Stimulated activated CD8-positive, alpha-beta memory T cell treated with anti-CD3 and anti-CD28 coated beads, Interleukin-4, amount 100 ng/mL, for 4 hours (primary cell): ENCODE measurements around the gene ZNF692.
"Not testable (repeated sequence)": the region's sequence is repeated elsewhere in the genome, so short reads cannot be mapped to it uniquely, and the experiment has no call there.

Experiments
- DNase-seq, 2 donors: peaks; one replicate each; pipeline ENCODE4 v3.0.0-alpha.2; 2020; ENCODE audit warnings: low read depth in 2 of 2, low spot score in 1 of 2

The ZNF692 gene, protein sequence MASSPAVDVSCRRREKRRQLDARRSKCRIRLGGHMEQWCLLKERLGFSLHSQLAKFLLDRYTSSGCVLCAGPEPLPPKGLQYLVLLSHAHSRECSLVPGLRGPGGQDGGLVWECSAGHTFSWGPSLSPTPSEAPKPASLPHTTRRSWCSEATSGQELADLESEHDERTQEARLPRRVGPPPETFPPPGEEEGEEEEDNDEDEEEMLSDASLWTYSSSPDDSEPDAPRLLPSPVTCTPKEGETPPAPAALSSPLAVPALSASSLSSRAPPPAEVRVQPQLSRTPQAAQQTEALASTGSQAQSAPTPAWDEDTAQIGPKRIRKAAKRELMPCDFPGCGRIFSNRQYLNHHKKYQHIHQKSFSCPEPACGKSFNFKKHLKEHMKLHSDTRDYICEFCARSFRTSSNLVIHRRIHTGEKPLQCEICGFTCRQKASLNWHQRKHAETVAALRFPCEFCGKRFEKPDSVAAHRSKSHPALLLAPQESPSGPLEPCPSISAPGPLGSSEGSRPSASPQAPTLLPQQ

DNA sequence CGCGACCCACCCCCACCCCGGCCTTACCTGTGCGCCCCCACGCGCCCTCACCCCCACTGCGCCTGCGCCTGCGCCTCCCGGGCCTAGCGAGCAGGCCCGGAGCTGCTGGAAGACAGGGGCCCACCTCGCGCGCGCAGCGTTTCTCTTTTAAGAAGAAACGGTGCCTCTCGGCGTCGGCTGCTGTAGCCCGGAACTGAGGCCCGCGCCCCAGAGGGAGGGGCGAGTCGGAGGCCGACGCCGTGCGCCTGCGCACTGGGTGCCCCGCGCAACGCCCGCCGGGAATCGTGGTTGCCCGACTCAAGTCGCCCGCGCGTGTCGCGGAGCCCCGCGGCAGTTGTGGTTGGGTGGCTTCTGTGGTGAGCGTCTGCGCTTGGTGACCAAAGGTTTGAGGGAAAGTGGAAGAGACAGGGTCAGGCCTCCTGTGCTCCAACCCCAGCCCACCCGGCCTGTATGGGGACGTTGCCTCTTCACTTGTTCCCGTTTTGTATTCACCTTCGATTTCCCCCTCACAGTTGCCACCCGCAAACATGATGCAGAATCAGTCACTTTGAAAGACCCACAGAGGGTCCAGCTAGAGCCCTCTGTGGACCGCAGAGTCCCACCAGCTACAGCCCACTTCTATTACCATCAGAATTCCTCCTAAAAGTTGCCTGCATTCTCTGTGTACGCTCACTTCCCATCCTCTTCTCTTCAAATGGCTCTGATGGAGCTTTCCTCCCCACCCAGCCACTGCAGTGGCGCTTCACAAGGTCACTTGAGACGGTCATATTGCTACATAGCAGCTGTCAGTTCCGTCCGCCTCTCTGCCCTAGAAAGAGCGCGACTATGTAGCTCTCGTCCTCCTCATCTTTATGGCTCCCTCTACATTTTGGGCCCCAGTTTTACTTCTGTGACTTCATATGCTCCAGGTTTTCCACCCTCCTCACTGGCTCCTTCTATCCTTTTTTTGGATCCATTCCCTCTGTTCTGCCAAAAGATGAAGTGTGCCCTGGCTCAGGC is at the start of gene ZNF692:
Gene ZNF692, minus strand, starts transcription at position 195 of the 999 bp plus-strand sequence. CDS start 776 bp downstream, outside the sequence.
- DNase-seq = peak; percentile 92 to 96

DNA sequence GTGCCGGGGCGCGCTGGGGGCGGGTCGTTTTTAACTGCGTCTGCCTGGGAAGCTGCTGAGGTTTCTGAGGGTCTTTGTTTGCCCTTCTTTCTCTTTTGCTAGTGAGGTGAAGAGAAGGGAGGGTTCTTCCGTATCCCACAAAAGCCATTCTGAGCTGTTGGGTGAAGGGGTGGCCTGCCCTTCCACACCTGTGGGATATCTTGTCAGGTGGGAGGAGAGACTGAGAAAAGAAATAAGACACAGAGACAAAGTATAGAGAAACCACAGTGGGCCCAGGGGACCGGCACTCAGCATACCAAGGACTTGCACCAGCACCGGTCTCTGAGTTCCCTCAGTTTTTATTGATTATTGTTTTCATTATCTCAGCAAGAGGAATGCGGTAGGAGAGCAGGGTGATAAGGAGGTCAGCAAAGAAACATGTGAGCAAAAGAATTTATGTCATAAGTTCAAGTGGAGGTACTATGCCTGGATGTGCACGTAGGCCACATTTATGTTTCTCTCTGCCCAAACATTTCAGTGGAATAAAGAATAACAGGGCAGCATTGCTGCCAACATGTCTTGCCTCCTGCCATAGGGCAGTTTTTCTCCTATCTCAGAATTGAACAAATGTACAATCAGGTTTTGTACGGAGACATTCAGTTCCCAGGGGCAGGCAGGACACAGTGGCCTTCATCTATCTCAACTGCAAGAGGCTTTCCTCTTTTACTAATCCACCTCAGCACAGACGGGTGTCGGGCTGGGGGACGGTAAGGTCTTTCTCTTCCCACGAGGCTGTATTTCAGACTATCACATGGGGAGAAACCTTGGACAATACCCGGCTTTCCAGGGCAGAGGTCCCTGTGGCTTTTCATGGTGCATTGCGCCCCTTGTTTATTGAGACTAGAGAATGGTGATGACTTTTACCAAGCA is 48.1 kb upstream of the ZNF692 start:
- no peak for DNase-seq

DNA sequence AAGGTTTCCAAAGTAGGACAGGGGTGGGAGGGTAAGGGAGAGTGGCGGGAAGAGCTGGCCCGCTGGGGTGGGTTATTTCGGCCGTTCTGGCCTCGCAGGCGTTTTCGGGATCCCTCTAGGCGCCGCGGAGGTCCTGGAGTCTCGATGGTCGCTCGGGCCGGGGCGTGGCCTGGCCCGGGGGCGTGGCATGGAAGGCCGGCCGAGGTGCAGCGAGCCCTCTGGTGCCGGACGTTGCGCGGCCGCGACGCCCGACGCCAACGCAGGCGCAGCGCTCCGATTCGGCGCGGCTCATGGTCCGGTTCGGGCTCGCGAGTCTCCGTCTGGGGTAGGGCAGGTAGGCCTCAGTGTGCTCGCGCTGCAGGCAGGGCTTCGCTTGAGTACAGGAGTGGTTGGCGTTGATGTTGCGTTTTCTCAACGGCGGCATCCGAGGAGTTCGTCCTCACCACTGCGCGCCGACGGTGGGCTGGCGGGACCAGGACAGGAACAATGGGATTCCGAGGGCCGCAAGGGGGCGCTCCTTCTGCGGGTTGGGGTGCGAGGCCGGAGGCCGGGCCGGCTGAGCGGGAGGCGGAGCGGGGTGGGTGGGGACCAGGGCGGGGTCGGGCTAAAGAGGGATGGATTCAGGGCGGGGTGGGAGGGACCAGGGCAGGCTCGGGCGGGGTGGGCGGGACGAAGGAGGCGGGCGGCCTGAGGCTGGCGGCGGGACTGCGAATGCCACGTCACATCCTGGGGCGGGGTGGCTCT is 47.3 kb upstream of the ZNF692 start, which contains the start of gene PGBD2:
Gene PGBD2, plus strand, starts transcription at position 227 of the 744 bp plus-strand sequence. CDS start 7,628 bp downstream, outside the sequence.
- DNase-seq = peak; percentile 90 to 94

DNA sequence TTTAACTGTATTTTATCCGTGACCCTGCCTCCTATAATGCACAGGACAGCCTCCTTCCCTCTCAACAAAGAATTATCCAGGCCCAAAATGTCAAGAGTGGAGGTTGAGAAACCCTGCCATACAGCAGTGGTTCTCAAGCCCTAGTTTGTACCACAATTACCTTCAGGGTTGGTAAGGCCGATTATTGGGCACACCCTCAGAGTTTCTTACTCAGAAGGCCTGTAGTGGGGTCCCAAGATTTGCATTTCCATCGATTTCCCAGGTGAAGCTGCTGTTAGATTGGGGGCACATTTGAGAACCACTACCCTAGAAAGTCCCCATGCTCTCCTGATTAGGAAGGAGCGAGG is 46.8 kb upstream of the ZNF692 start:
- no peak for DNase-seq

DNA sequence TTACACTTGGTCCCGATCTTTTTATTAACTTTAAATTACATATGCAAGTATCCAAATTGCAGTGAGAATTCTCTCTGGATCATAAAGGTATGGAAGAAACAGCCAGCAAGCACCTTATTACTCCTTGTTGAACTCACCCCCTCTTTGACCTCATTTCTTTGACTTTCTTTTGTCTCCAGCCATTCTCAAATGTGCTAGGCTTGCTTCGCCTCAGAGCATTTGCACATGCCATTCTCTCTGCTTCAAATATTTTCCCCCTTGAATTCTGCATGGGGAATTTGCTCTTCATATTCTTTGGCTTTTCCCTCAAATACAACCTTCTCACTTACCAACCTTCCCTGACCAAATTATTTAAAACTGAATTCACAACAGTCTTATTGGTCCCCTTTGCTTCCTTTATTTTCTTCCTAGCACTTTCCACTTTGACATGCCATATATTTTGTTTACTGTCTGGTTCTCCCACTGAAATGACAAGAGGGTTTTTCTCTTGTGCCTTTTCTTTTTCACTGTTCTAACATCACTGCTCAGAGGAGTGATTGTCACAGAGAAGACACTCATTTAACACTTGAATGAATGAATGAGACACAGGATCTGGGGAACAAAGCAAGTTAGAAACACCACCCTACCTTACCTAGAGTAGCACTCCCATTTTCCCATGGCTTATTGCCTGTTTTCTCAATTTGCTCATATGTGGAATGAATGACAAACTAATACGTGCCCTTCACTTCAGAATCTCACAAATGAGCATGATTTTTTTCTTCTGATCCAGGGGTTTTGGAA is 45.7 kb upstream of the ZNF692 start:
- no peak for DNase-seq

DNA sequence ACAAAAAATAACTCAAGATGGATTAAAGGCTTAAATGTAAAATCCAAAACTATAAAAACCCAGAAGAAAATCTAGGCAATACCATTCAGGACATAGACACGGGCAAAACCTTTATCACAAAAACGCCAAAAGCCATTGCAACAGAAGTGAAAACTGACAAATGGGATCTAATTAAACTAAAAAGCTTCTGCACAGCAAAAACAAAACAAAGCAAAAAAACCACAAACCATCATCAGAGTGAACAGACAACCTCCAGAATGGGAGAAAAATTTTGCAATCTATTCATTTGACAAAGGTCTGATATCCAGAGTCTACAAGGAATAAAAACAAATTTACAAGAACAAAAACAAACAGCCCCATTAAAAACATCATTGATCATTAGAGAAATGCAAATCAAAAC is 42.7 kb upstream of the ZNF692 start:
- no peak for DNase-seq

DNA sequence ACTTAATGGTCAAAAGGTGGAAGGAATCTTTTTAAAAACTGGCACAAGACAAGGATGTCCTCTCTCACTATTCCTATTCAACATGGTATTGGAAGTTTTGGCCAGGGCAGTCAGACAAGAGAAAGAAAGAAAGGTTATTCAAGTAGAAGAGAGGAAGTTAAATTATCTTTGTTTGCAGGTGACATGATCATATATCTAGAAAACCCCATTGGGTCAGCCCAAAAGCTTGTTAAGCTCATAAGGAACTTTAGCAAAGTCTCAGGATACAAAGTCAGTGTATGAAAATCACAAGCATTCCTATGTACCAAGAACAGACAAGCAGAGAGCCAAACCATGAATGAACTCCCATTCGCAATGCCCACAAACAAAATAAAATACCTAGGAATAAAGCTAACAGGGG is 41.8 kb upstream of the ZNF692 start:
- no peak for DNase-seq

DNA sequence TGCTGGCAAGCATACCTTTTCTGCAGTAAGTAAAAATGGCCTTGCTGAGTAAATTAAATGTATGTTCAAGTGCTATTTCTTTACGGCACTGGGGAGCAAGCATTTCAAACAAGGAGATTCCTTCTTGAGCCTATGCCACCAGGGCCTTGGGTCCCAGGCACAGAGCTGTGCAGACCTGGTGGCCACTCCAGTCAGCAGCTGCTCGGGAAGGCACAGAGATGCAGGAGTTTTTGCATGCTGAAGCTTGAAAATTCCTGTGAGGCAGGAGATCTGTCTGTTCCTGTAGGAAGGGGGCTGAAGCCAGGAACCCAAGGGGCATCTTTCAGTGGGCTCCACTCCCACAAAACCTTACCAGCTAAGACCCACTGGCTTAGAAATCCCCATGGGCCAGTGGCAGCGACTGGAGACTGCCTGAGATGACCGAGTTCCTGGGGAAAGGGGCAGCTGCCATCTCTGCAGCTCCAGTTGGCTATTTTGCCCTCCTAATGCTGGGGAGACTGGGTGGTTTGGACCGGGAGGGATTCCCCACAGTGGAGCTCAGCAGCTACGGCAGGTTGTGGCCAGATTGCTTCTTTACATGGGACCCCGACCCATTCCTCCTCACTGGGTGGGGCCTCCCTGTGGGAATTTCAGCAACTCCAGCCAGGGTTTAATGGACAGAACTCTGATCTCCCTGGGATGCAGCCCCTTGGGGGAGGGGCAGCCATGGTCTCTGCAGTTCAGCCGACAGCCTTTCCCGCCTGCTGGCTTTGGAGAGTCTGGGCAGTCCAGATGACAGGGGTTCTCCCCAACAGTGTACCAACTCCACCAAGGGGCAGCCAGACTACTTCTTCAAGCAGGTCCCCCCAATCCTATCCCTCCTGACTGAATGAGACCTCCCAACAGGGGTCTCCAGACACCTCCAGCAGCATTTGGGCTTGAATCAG is 38.8 kb upstream of the ZNF692 start:
- DNase-seq = no peak

DNA sequence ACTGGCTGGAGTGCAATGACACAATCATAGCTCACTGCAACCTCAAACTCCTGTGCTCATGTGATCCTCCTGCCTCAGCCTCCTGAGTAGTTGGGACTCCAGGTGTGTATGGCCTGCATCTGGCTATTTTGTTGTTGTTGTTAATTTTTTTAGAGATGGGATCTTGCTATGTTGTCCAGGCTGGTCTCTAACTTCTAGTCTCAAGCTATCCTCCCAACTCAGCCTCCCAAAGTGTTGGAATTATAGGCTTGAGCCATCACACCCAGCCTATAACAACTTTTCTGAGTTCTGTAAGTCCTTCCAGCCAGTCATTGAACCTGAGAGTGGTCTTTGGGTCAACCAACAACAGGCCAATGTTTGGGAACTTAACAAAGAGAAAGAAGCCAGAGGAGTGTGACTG is 36.0 kb upstream of the ZNF692 start:
- no peak for DNase-seq

DNA sequence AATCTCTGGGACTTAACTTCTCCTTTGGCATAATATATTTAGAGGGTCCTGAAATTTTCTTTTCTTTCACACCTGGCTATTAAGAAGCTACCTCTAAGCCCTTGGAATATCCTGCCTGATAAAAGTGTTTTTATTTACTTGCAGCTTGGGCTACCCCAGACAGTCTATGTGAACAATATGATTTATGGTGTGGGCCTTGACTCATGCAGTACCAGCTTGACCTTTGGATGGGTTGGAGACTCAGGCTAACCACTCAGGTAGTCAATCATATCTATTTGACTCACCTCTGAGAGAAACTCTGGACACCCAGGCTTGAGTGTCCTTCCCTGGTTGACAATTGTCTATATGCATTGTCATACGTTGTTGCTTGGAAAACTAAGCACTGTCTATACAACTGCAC is 33.7 kb upstream of the ZNF692 start:
- no peak for DNase-seq

DNA sequence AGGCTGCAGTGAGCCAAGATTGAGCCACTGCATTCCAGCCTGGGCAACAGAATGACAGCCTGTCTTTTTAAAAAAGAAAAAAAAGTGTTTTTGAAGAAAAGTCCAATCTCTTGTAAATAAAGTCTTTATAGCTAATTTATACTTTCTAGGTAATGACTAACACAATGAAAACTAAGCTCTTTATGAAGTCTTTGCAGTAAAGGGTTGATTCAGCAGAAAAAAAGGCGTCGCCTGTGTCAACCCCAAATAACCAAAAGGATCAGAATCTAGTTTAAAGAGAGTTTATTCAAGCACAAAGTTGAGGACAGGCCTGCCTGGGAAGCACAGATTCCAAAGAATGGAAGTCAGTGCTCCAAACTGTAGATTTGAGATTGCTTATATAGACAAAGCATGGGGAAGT is 32.9 kb upstream of the ZNF692 start:
- DNase-seq = no peak

DNA sequence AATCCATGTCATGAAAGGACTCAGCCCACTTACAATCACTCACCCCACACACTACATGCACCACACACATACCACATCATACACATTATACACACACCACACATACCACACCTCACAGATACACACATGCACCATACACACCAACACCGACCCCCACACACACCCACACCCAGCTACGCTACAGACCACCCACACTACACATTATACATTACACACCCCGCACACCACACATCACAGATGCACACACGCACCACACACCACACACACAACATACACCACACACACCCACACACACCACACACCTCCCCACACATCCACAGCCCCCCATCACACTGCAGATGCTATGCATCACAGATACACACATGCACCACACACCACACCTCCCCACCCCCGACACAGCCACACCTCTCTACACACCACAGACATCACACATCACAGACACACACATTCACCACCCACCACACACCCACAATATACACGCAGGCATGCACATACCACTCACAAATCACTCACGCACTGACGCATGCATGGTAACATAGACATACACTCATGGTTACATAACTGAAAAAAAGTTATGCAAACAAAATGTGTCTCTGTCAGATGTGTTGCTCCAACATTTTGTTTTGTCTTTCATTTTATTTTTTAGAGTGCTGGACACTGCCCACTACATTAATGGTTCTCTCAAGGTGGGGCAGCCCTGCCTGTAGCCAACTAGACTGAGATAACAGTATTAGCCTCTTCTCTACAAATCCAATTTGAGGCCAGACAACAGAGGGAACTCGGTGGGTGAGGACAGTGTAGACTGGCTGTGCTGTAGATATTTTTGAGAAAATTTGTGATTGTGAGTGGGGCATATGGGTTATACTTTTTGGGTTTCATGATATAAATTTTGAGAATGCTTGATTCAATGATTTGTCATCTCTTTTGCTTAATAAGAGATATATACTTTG is 31.9 kb upstream of the ZNF692 start:
- DNase-seq = no peak

DNA sequence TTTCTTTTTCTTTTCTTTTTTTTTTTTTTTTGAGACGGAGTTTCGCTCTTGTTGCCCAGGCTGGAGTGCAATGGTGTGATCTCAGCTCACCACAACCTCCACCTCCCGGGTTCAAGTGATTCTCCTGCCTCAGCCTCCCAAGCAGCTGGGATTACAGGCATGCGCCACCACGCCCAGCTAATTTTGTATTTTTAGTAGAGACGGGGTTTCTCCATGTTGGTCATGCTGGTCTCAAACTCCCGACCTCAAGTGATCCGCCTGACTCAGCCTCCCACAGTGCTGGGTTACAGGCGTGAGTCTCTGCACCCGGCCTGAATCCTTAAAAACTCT is 31.0 kb upstream of the ZNF692 start:
- not testable (repeated sequence) for DNase-seq

DNA sequence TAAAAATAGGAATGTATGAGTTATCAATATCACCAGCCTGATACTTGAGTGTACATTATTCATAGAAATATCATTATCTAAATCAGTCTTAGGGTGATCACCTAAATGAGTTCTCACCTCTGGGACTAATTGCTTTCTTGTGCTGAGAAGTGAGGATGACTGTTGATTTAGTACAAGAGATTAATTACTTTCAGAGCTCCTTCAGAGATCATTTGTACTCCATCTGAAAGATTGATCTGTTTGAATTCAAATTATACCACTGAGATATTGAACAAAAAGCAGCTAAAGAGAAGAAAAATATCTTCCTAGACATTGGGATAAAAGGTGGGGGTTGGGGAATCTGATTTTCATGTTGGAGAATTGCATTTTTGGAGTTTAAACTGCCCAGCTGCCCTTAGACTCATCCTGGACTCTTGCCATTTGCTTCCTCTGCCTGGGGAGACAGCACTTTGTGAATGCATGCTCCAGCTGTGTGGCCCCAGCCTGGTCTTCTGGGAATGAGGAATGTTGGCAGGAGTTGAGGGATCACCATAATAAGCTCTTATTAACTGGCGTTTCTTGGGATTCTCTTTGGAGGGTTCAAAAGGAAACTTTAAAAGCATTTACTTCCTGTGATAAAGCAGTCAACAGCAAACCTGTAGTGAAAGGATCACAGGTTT is 27.5 kb upstream of the ZNF692 start:
- DNase-seq = no peak

DNA sequence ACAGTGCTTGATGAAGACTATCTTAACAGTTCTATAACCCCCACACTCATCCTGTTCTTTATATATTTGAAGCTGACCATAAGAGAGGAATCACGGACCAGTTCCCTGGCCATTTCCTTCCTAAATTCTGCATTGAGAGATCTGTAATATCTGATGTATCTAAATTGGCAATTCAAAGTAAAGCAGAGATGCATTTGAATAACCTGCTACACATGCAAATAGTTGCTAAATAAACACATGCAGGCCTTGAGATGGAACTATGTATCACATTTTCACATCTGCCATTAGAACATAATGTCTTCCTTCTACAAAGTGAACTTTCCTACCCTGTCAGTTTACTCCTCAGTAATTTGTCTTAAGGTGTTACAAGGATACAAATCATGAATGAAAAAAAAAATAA is 26.8 kb upstream of the ZNF692 start:
- no peak for DNase-seq

DNA sequence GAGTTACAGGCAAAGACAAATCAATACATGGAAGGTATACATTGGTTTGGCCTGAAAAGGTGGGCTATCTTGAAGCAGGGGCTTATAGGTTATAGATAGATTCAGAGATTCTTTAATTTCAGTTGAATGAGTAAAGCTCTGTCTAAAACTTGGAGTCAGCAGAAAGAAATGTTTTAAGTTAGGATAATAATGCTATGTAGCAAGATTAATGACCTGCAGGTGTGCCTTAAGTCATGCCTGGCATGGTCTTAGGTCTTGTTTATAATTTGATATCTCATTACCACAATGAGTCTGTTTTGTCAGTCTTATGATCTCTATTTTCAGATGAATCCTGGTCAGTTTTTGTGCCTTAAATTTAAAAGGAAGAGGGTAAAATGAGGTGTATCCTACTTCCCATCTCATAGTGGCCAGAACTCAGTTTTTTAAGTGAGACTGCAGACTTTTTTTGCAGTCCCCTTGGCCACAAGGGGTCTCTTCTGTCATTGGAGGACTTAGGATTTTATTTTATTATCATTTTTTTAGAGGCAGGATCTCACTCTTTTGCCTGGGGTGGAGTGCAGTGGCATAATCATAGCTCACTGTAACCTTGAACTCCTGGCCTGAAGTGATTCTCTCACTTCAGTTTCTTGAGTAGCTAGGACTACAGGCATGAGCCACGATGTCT is 25.9 kb upstream of the ZNF692 start:
- no peak for DNase-seq
